A673 (cell line): ENCODE results near the gene PCARE.

Experiments used
- EZH2 ChIP-seq: fragments of 200-600 bp; sonication (generic); IDR thresholded peaks from 2 replicates; pipeline ENCODE4 v1.6.1; 2017; ENCODE audit warnings: borderline replicate concordance, low read depth, mild to moderate bottlenecking, mixed read lengths, antibody characterized with exemption, low read length; ENCODE audit not compliant: poor library complexity, severe bottlenecking
- TF ChIP-seq, protein P1 (sequence below): fragments of 300-800, 200-600 bp; sonication (generic); conservative IDR thresholded peaks from 2 replicates; pipeline ENCODE4 v1.5.1; 2017; ENCODE audit warnings: low read depth, mild to moderate bottlenecking, antibody characterized with exemption, low read length, moderate library complexity, mixed read lengths

DNA sequence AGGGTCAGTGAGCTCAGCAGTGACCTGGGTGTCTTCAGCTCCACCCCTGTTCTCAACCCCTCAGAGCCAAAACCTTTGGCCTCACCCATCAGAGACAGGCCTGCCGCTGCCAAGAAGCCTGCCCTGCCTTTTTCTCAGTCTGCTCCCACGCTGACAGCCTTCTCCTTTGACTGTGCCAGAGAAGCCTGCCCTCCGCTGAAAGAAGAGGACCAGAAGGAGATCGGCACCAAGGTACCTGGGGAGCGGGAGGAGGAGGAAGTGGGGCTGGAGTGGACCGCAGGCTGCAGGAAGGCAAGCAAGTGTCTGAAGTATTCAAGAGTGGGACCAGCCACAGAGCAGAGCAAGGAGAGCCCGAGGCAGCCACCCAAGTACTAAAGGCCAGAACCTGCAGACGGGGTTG lies 60.0 kb downstream of the PCARE start:
- TF ChIP-seq, protein P1, sequence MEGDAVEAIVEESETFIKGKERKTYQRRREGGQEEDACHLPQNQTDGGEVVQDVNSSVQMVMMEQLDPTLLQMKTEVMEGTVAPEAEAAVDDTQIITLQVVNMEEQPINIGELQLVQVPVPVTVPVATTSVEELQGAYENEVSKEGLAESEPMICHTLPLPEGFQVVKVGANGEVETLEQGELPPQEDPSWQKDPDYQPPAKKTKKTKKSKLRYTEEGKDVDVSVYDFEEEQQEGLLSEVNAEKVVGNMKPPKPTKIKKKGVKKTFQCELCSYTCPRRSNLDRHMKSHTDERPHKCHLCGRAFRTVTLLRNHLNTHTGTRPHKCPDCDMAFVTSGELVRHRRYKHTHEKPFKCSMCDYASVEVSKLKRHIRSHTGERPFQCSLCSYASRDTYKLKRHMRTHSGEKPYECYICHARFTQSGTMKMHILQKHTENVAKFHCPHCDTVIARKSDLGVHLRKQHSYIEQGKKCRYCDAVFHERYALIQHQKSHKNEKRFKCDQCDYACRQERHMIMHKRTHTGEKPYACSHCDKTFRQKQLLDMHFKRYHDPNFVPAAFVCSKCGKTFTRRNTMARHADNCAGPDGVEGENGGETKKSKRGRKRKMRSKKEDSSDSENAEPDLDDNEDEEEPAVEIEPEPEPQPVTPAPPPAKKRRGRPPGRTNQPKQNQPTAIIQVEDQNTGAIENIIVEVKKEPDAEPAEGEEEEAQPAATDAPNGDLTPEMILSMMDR: no peak
- no peak for TF ChIP-seq EZH2
